B cell (primary cell): Measurements from ENCODE around the gene MAP4K5. TPM values are rescaled to one million over a fixed set of nuclear protein-coding genes. Genes with fewer than 3 reads are reported as not detected.

Experiments used
- ATAC-seq: fragments of 200-7000 bp; cut with Tn5 transposase; one replicate; pipeline ENCODE4 v1.10.0; 2021; ENCODE audit warnings: low read depth, mild to moderate bottlenecking, moderate number of reproducible peaks, moderate library complexity
- CTCF ChIA-PET: fragments of 350-600 bp; sonication (Branson Sonifier 250); formaldehyde crosslinking; loops from one replicate; lab custom pipeline; 2021; ENCODE audit warnings: antibody characterized with exemption, inconsistent platforms; lab: Charles Lee
- POLR2A ChIA-PET: fragments of 350-600 bp; sonication (Branson Sonifier 250); formaldehyde crosslinking; loops from one replicate; lab custom pipeline; 2021; ENCODE audit warnings: antibody characterized with exemption; lab: Charles Lee
- DNase-seq: peaks from one replicate; pipeline ENCODE4 v3.0.0; 2013
- H2AFZ ChIP-seq: 2 replicates; pipeline ENCODE4 v1.6.1; 2012; ENCODE audit warnings: mild to moderate bottlenecking, low read depth, low read length; ENCODE audit not compliant: insufficient read depth, poor library complexity, severe bottlenecking
- H3K27ac ChIP-seq, 2 donors: 1 replicate in 1 of 2; 2 replicates in 1 of 2; pipeline ENCODE4 v1.5.1; 2012 to 2013; ENCODE audit warnings: low read length in 2 of 2, mild to moderate bottlenecking in 2 of 2, moderate library complexity in 1 of 2
- H3K27me3 ChIP-seq, 4 experiments: fragments of 200-600 bp in 1 of 4; sonication (generic) in 1 of 4; replicated peaks in 1 of 4; 1 replicate in 2 of 4; 2 replicates in 2 of 4; pipeline versions ENCODE4 v1.6.1 to v1.7.0; 2013 to 2016; ENCODE audit warnings: low read length in 3 of 4, mild to moderate bottlenecking in 2 of 4, mixed read lengths in 1 of 4, moderate library complexity in 1 of 4; ENCODE audit not compliant: insufficient read depth in 4 of 4, control insufficient read depth in 3 of 4; ENCODE audit errors: control extremely low read depth in 1 of 4
- H3K36me3 ChIP-seq, 2 experiments: replicated peaks in 1 of 2; 1 replicate in 1 of 2; 2 replicates in 1 of 2; pipeline versions ENCODE4 v1.6.1 to v1.7.1; 2013; ENCODE audit warnings: low read length in 1 of 2; ENCODE audit not compliant: insufficient read depth in 2 of 2, control insufficient read depth in 1 of 2; ENCODE audit errors: control extremely low read depth in 1 of 2, extremely low read depth in 1 of 2
- H3K4me1 ChIP-seq, 2 donors: fragments of 200-600 bp in 1 of 2; sonication (generic) in 1 of 2; 1 replicate in 1 of 2; 2 replicates in 1 of 2; pipeline versions ENCODE4 v1.5.1 to v1.6.1; 2013 to 2017; ENCODE audit warnings: low read length in 2 of 2; ENCODE audit not compliant: control insufficient read depth in 2 of 2, insufficient read depth in 2 of 2
- H3K4me2 ChIP-seq: replicated peaks from 2 replicates; pipeline ENCODE3; 2012; ENCODE audit warnings: mild to moderate bottlenecking, low read depth, low read length; ENCODE audit not compliant: poor library complexity, severe bottlenecking
- H3K4me3 ChIP-seq, 5 experiments: fragments of 200-600 bp in 1 of 5; sonication (generic) in 1 of 5; 1 replicate in 3 of 5; 2 replicates in 2 of 5; pipeline versions ENCODE4 v1.5.1 to v1.7.0; 2011 to 2016; ENCODE audit warnings: low read length in 4 of 5, mild to moderate bottlenecking in 4 of 5, low read depth in 2 of 5, control low read depth in 1 of 5, moderate library complexity in 1 of 5; ENCODE audit not compliant: insufficient read depth in 1 of 5; ENCODE audit errors: control extremely low read depth in 1 of 5, extremely low read depth in 1 of 5
- H3K79me2 ChIP-seq: fragments of 200-600 bp; sonication (generic); one replicate; pipeline ENCODE4 v1.6.0; 2016; ENCODE audit warnings: low read length; ENCODE audit not compliant: control insufficient read depth, insufficient read depth
- H3K9ac ChIP-seq: fragments of 200-600 bp; sonication (generic); 2 replicates; pipeline ENCODE4 v1.6.1; 2017; ENCODE audit warnings: mild to moderate bottlenecking, low read length, moderate library complexity
- H3K9me3 ChIP-seq, 3 donors: one replicate each; pipeline versions ENCODE4 v1.6.1 to v1.7.1; 2013; ENCODE audit warnings: low read length in 2 of 3; ENCODE audit not compliant: control insufficient read depth in 2 of 3, insufficient read depth in 1 of 3; ENCODE audit errors: control extremely low read depth in 1 of 3
- H4K20me1 ChIP-seq: 2 replicates; pipeline ENCODE4 v1.6.0; 2012; ENCODE audit warnings: mild to moderate bottlenecking, low read length; ENCODE audit not compliant: insufficient read depth, control insufficient read depth, poor library complexity, severe bottlenecking
- H3K27ac Mint-ChIP-seq: one replicate; pipeline ENCODE4 v1.8.0; 2021; ENCODE audit warnings: mixed read lengths
- H3K27me3 Mint-ChIP-seq: one replicate; pipeline ENCODE4 v1.8.0; 2021; ENCODE audit warnings: mixed read lengths
- H3K4me1 Mint-ChIP-seq: one replicate; pipeline ENCODE4 v1.8.0; 2021; ENCODE audit warnings: mixed read lengths
- H3K4me3 Mint-ChIP-seq: one replicate; pipeline ENCODE4 v1.8.0; 2021; ENCODE audit warnings: mixed read lengths
- H3K9me3 Mint-ChIP-seq: one replicate; pipeline ENCODE4 v1.8.0; 2022; ENCODE audit warnings: mixed read lengths; ENCODE audit not compliant: insufficient read depth
- CTCF ChIP-seq: fragments of 200-600 bp; IDR thresholded peaks from one replicate; pipeline ENCODE4 v1.8.0; 2022; ENCODE audit warnings: antibody characterized with exemption, mild to moderate bottlenecking
- EZH2 ChIP-seq: IDR thresholded peaks from 2 replicates; pipeline ENCODE4 v1.6.1; 2012; ENCODE audit warnings: borderline replicate concordance, low read depth, mild to moderate bottlenecking, moderate library complexity, low read length; ENCODE audit not compliant: insufficient read depth, poor library complexity, severe bottlenecking
- whole genome bisulfite sequencing: methylation state at CpG from one replicate; pipeline ENCODE4 v1.1.5; 2013; ENCODE audit warnings: missing lambda C conversion rate; ENCODE audit not compliant: insufficient coverage; 5-methylcytosine and 5-hydroxymethylcytosine counted together
- intact Hi-C: fragments of 100-400 bp; cut with micrococcal nuclease; formaldehyde crosslinking; loops from one replicate; pipeline ENCODE4 v1.10.0; 2022
- polyA plus RNA-seq: library from polyadenylated mRNA; depleted of rRNA; stranded (reverse); fragments of >200 nt; gene quantifications from 2 replicates; pipeline ENCODE4 v1.2.3, GENCODE V29; 2012
- total RNA-seq, 2 donors: library from RNA; stranded (reverse); fragments of 120-200 nt in 1 of 2; gene quantifications; 1 replicate in 1 of 2; 2 replicates in 1 of 2; pipeline versions ENCODE4 v1.2.3 to v1.2.4, GENCODE V29; 2013 to 2022

Gene MAP4K5
- total and polyA plus RNA-seq, 2 donors (not counting 1 experiment from before 2014, with no cell fraction given), result 14.1 to 60.0 TPM

- Mint-ChIP-seq H3K27me3 (no peaks in the 10 kb centered on the region), H3K4me3 (no peak overlapping the region), H3K4me1 (no peaks in the 10 kb centered on the region), H3K9me3 (peaks cover 2% of the 10 kb centered on the region), H3K27ac (no peak overlapping the region)
- intact Hi-C loops, result no loop called here
- H3K4me1 ChIP-seq, result no peaks in the 10 kb centered on the region
- H3K36me3 ChIP-seq, result no peaks in the 10 kb centered on the region
- DNase-seq (no peak), ATAC-seq (no peak)
- H3K9me3 ChIP-seq, result peaks cover 0 to 2% (median 0%) of the 10 kb centered on the region in 3 donors
- no peak overlapping the region for H3K9ac ChIP-seq
- WGBS, result 100% methylated on average over 1 of the region's 3 CpGs
- H3K4me3 ChIP-seq, result no peak overlapping the region
- H3K79me2 ChIP-seq, result no peaks in the 10 kb centered on the region
- CTCF ChIA-PET, result no interaction called here
- TF ChIP-seq CTCF, result no peak
- no peak for TF ChIP-seq EZH2
- no peak overlapping the region for H3K27ac ChIP-seq
- no peaks in the 10 kb centered on the region for H4K20me1 ChIP-seq
- no peak overlapping the region for H3K4me2 ChIP-seq
- no peaks in the 10 kb centered on the region for H3K27me3 ChIP-seq
- POLR2A ChIA-PET, result no interaction called here
- H2AFZ ChIP-seq, result no peak overlapping the region
Observed at GRCh38 chr14:50410071-50410470, 122.3 kb downstream of the MAP4K5 start.

GRCh38 chr14:50407111-50407812 is 125.1 kb downstream of the MAP4K5 start:
- H3K4me2 ChIP-seq, result no peak overlapping the region
- H3K27me3 ChIP-seq, result no peaks in the 10 kb centered on the region
- no peak overlapping the region for H3K4me3 ChIP-seq
- peaks cover 6% of the 10 kb centered on the region for H3K4me1 Mint-ChIP-seq
- no peak overlapping the region for H3K9ac ChIP-seq
- no peaks in the 10 kb centered on the region for H3K27me3 Mint-ChIP-seq
- no peaks in the 10 kb centered on the region for H3K36me3 ChIP-seq
- H3K79me2 ChIP-seq, result no peaks in the 10 kb centered on the region
- H2AFZ ChIP-seq, result no peak overlapping the region
- ATAC-seq, result no peak
- ChIA-PET CTCF (no interaction called here), POLR2A (no interaction called here)
- TF ChIP-seq CTCF (no peak), EZH2 (no peak)
- no peak overlapping the region for H3K27ac ChIP-seq
- intact Hi-C loops, result no loop called here
- no peak overlapping the region for H3K4me3 Mint-ChIP-seq
- peaks cover 0 to 2% (median 0%) of the 10 kb centered on the region in 3 donors for H3K9me3 ChIP-seq
- no peak for DNase-seq
- no peak overlapping the region for H3K27ac Mint-ChIP-seq
- H3K4me1 ChIP-seq, result peaks cover 0 to 2% of the 10 kb centered on the region in 2 donors
- 98% methylated on average over 3 of the region's 6 CpGs for WGBS
- H3K9me3 Mint-ChIP-seq, result peaks cover 2% of the 10 kb centered on the region
- H4K20me1 ChIP-seq, result no peaks in the 10 kb centered on the region
